H9 (cell line): Measurements from ENCODE around the gene SLC15A3. TPM values are rescaled to one million over a fixed set of nuclear protein-coding genes. Genes with fewer than 3 reads are reported as not detected.

Experiments used
- DNase-seq: peaks from one replicate; pipeline ENCODE4 v3.0.0-alpha.2; 2017
- H2AFZ ChIP-seq: one replicate; pipeline ENCODE4 v1.6.1; 2013; ENCODE audit warnings: mild to moderate bottlenecking, low read length, control low read depth, moderate library complexity
- H2AK5ac ChIP-seq: 2 replicates; pipeline ENCODE4 v1.6.1; 2013; ENCODE audit warnings: low read length, control low read depth, mixed read lengths; ENCODE audit not compliant: insufficient read length
- H2BK120ac ChIP-seq: one replicate; pipeline ENCODE4 v1.6.1; 2013; ENCODE audit warnings: low read depth, mild to moderate bottlenecking, low read length, control low read depth, inconsistent platforms; ENCODE audit not compliant: poor library complexity, severe bottlenecking
- H2BK12ac ChIP-seq: 2 replicates; pipeline ENCODE4 v1.6.1; 2013; ENCODE audit warnings: low read length, control low read depth, mixed read lengths, low read depth; ENCODE audit not compliant: insufficient read length
- H2BK15ac ChIP-seq: 2 replicates; pipeline ENCODE4 v1.6.1; 2013; ENCODE audit warnings: low read depth, low read length, control low read depth
- H2BK20ac ChIP-seq: one replicate; pipeline ENCODE4 v1.6.1; 2013; ENCODE audit warnings: low read depth, mild to moderate bottlenecking, low read length, control low read depth, inconsistent platforms; ENCODE audit not compliant: poor library complexity, severe bottlenecking
- H2BK5ac ChIP-seq: 2 replicates; pipeline ENCODE4 v1.6.1; 2013; ENCODE audit warnings: low read length, control low read depth, mixed read lengths; ENCODE audit not compliant: insufficient read length
- H3K14ac ChIP-seq: 2 replicates; pipeline ENCODE4 v1.6.1; 2013; ENCODE audit warnings: low read length, control low read depth; ENCODE audit not compliant: insufficient read depth
- H3K18ac ChIP-seq: 2 replicates; pipeline ENCODE4 v1.6.1; 2013; ENCODE audit warnings: low read depth, mild to moderate bottlenecking, mixed read lengths, low read length, control low read depth; ENCODE audit not compliant: insufficient read length
- H3K23ac ChIP-seq: 2 replicates; pipeline ENCODE4 v1.6.1; 2013; ENCODE audit warnings: low read length, control low read depth, mixed read lengths, low read depth; ENCODE audit not compliant: insufficient read length
- H3K23me2 ChIP-seq: 2 replicates; pipeline ENCODE4 v1.6.1; 2013; ENCODE audit warnings: low read depth, mild to moderate bottlenecking, mixed read lengths, low read length, control low read depth; ENCODE audit not compliant: insufficient read length, poor library complexity, severe bottlenecking
- H3K27ac ChIP-seq: 2 replicates; pipeline ENCODE4 v1.5.1; 2013; ENCODE audit warnings: low read length, control low read depth, mixed read lengths, low read depth; ENCODE audit not compliant: insufficient read length
- H3K27me3 ChIP-seq: 2 replicates; pipeline ENCODE4 v1.6.1; 2013; ENCODE audit warnings: low read length, control low read depth, inconsistent platforms; ENCODE audit not compliant: insufficient read depth
- H3K4ac ChIP-seq: 2 replicates; pipeline ENCODE4 v1.6.1; 2013; ENCODE audit warnings: low read depth, mild to moderate bottlenecking, control low read depth, inconsistent platforms, low read length, moderate library complexity
- H3K4me1 ChIP-seq: 2 replicates; pipeline ENCODE4 v1.6.1; 2013; ENCODE audit warnings: low read length, control low read depth, inconsistent platforms; ENCODE audit not compliant: insufficient read depth
- H3K4me2 ChIP-seq: 2 replicates; pipeline ENCODE4 v1.6.1; 2013; ENCODE audit warnings: low read length, control low read depth, mixed read lengths; ENCODE audit not compliant: insufficient read length, insufficient read depth
- H3K56ac ChIP-seq: 2 replicates; pipeline ENCODE4 v1.6.1; 2013; ENCODE audit warnings: low read depth, mild to moderate bottlenecking, mixed read lengths, low read length, control low read depth; ENCODE audit not compliant: insufficient read length
- H3K79me1 ChIP-seq: 2 replicates; pipeline ENCODE4 v1.6.1; 2013; ENCODE audit warnings: low read depth, mild to moderate bottlenecking, moderate library complexity, low read length, control low read depth, inconsistent platforms; ENCODE audit not compliant: insufficient read depth, poor library complexity, severe bottlenecking
- H3K79me2 ChIP-seq: 2 replicates; pipeline ENCODE4 v1.6.1; 2013; ENCODE audit warnings: low read length, control low read depth, inconsistent platforms; ENCODE audit not compliant: insufficient read depth
- H3K9ac ChIP-seq: 2 replicates; pipeline ENCODE4 v1.6.1; 2013; ENCODE audit warnings: low read length, control low read depth, mixed read lengths; ENCODE audit not compliant: insufficient read length; ENCODE audit errors: extremely low read depth
- H3K9me3 ChIP-seq: one replicate; pipeline ENCODE4 v1.6.1; 2013; ENCODE audit warnings: low read depth, low read length, inconsistent platforms; ENCODE audit not compliant: control insufficient read depth
- H3T11ph ChIP-seq: one replicate; pipeline ENCODE4 v1.6.1; 2013; ENCODE audit warnings: mild to moderate bottlenecking, low read length, control low read depth, inconsistent platforms
- H4K20me1 ChIP-seq: one replicate; pipeline ENCODE4 v1.6.1; 2013; ENCODE audit not compliant: control insufficient read depth, insufficient read length, insufficient read depth
- H4K5ac ChIP-seq: 2 replicates; pipeline ENCODE4 v1.6.1; 2013; ENCODE audit warnings: low read depth, mild to moderate bottlenecking, mixed read lengths, low read length, control low read depth; ENCODE audit not compliant: insufficient read length
- H4K8ac ChIP-seq: replicated peaks from 2 replicates; pipeline ENCODE4 v1.6.1; 2013; ENCODE audit warnings: low read length, control low read depth, mixed read lengths, low read depth; ENCODE audit not compliant: insufficient read length
- H4K91ac ChIP-seq: 2 replicates; pipeline ENCODE4 v1.6.1; 2013; ENCODE audit warnings: low read depth, mild to moderate bottlenecking, moderate library complexity, mixed read lengths, low read length, control low read depth; ENCODE audit not compliant: insufficient read length
- H3K27ac Mint-ChIP-seq, 3 experiments: 2 replicates in 2 of 3; 3 replicates in 1 of 3; pipeline ENCODE4 v1.8.0; 2020 to 2021; ENCODE audit warnings: mixed read lengths in 3 of 3, mild to moderate bottlenecking in 1 of 3, moderate library complexity in 1 of 3
- H3K27me3 Mint-ChIP-seq: 2 replicates; pipeline ENCODE4 v1.8.0; 2021; ENCODE audit warnings: low read depth, mild to moderate bottlenecking, moderate library complexity, mixed read lengths
- H3K36me3 Mint-ChIP-seq, 3 experiments: 2 replicates in 2 of 3; 3 replicates in 1 of 3; pipeline ENCODE4 v1.8.0; 2020 to 2021; ENCODE audit warnings: low read depth in 3 of 3, mixed read lengths in 3 of 3; ENCODE audit not compliant: insufficient read depth in 1 of 3
- H3K4me1 Mint-ChIP-seq, 2 experiments: 2 replicates each; pipeline ENCODE4 v1.8.0; 2020; ENCODE audit warnings: mixed read lengths in 2 of 2
- H3K4me3 Mint-ChIP-seq, 2 experiments: 2 replicates in 1 of 2; 3 replicates in 1 of 2; pipeline ENCODE4 v1.8.0; 2020 to 2021; ENCODE audit warnings: mild to moderate bottlenecking in 2 of 2, mixed read lengths in 2 of 2, moderate library complexity in 1 of 2
- H3K9me3 Mint-ChIP-seq, 2 experiments: 2 replicates in 1 of 2; 3 replicates in 1 of 2; pipeline ENCODE4 v1.8.0; 2020; ENCODE audit warnings: mild to moderate bottlenecking in 2 of 2, mixed read lengths in 2 of 2, moderate library complexity in 1 of 2
- WGBS: extraction: QIAGEN DNeasy Blood & Tissue Kit; methylation state at CpG from one replicate; pipeline ENCODE4 v1.1.7; 2013; ENCODE audit warnings: missing lambda C conversion rate, low lambda C conversion rate, mixed read lengths; ENCODE audit not compliant: insufficient read length; ENCODE audit errors: extremely low coverage; 5-methylcytosine and 5-hydroxymethylcytosine counted together
- total RNA-seq: library from RNA; stranded (reverse); gene quantifications from 2 replicates; pipeline ENCODE4 v1.2.1, GENCODE V29; 2021
- TF ChIP-seq, protein P1 (sequence below): fragments of 200-600 bp; sonication (generic); conservative IDR thresholded peaks from 3 replicates; pipeline ENCODE4 v1.8.0; 2021; ENCODE audit warnings: antibody characterized with exemption, mild to moderate bottlenecking

The SLC15A3 gene
- total RNA-seq, 1 experiment from 2014 or later: 7.0 TPM

DNA sequence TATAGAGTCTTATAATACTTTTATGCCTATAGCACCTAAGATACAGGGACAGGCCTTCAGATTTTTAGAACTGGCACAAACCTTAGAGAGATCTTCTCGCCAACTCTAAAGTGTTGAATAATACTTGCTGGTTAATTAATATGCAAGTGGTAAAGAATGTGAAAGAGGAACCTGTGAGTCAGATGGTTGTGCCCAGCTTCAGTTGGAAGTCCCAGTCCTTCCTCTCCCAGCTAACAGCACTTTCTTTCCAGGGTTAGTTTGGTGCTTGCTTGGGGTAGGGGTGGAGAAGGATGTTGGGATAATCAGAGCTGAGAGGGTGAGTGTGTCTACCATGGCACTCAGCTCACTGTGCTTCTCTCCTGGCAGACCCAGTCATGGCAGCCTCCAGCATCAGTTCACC, 32.7 kb downstream of the SLC15A3 start:
- Histone ChIP-seq H3T11ph (no peak overlapping the region), H4K5ac (no peak overlapping the region), H2BK5ac (no peak overlapping the region), H4K20me1 (no peaks in the 10 kb centered on the region), H3K79me2 (no peaks in the 10 kb centered on the region; the same call in 1 of the 2 replicates), H3K27ac (no peak overlapping the region), H2BK12ac (no peak overlapping the region), H3K4me2 (no peak overlapping the region), H2BK15ac (no peak overlapping the region), H3K9ac (no peak overlapping the region), H3K56ac (no peak overlapping the region), H3K23ac (no peak overlapping the region), H2BK20ac (no peak overlapping the region), H3K4me1 (peaks cover 2% of the 10 kb centered on the region), H3K23me2 (peaks cover 16% of the 10 kb centered on the region), H4K8ac (no peak overlapping the region), H3K14ac (no peak overlapping the region), H3K79me1 (no peaks in the 10 kb centered on the region), H2AFZ (no peak overlapping the region), H4K91ac (no peak overlapping the region), H2BK120ac (no peak overlapping the region), H3K4ac (no peak overlapping the region), H3K9me3 (no peaks in the 10 kb centered on the region), H3K27me3 (no peaks in the 10 kb centered on the region), H3K18ac (no peak overlapping the region), H2AK5ac (no peak overlapping the region)
- Mint-ChIP-seq H3K27me3 (peaks cover 4% of the 10 kb centered on the region), H3K36me3 (peaks cover 13 to 44% (median 23%) of the 10 kb centered on the region in 3 experiments; a peak in 6 of 7 replicates), H3K4me3 (no peak overlapping the region), H3K9me3 (no peaks in the 10 kb centered on the region), H3K27ac (no peak overlapping the region), H3K4me1 (peaks cover 31 to 33% of the 10 kb centered on the region in 2 experiments)
- no peak for DNase-seq
- TF ChIP-seq, protein P1, sequence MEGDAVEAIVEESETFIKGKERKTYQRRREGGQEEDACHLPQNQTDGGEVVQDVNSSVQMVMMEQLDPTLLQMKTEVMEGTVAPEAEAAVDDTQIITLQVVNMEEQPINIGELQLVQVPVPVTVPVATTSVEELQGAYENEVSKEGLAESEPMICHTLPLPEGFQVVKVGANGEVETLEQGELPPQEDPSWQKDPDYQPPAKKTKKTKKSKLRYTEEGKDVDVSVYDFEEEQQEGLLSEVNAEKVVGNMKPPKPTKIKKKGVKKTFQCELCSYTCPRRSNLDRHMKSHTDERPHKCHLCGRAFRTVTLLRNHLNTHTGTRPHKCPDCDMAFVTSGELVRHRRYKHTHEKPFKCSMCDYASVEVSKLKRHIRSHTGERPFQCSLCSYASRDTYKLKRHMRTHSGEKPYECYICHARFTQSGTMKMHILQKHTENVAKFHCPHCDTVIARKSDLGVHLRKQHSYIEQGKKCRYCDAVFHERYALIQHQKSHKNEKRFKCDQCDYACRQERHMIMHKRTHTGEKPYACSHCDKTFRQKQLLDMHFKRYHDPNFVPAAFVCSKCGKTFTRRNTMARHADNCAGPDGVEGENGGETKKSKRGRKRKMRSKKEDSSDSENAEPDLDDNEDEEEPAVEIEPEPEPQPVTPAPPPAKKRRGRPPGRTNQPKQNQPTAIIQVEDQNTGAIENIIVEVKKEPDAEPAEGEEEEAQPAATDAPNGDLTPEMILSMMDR: no peak
- WGBS: no CpG with 5 or more reads among the region's 1 CpG
